ENCODE data around the gene SLAMF9. TPM values are rescaled to one million over a fixed set of nuclear protein-coding genes. Genes with fewer than 3 reads are reported as not detected.

SLAMF9 gene
- not detected for total RNA-seq

DNA sequence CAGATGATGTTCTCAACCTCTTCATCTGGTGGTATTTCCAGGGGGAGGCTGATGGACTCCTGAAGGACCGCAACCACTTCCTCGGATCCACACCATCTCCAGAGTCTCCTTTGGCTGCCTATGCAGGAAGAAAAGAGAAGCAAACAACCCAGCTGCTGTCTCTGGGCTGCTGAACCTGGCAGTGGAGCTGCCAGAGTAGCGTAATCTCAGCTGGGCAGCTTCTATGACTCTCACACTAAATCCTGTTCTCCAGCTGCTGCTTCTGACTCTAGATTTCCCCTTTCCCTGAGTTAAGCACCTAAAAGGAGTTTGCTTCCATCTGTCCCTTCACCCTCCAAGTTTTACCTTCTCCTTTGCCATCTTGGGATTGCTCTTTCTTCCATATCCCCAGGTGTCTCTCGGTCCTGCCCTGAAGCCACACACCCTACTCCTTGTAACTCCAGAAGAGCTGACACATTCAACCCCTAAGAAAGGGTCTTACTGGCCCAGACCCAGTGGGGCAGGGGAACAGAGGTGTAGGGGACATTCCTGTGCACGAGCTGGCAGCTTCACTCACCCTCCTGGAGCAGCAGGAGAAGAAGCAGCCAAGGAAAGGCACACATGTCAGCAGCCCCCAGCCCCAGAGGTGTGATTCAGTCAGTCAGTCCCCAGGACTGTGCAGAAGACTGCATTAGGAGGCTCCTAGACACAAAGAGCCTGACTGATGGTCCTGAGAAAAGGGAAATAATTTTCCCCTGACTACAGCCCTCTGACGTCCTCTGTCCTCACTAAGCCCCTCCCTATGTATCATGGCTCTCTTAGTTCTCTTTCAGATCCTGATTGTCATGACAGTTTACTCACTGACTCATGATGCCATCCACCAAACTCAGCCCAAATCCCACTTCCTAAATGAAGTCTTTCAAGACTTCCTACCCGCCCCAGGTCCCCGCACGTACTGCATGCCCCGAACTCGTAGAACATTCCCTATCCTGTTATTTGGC, at the start of gene SLAMF9:
SLAMF9 (minus strand) TSS at position 702 of the 980 bp plus-strand sequence; CDS start at position 602, 100 bp downstream.
- no peaks in the 10 kb centered on the region for H3K9me3 ChIP-seq
- no peak for ATAC-seq (ENCODE audit: insufficient number of reproducible peaks, low FRiP score, low read depth)
- no peaks in the 10 kb centered on the region for H3K4me1 ChIP-seq (ENCODE audit: control insufficient read depth in 1 of 2, low read depth in 2 of 2)
- TF ChIP-seq, protein P1, sequence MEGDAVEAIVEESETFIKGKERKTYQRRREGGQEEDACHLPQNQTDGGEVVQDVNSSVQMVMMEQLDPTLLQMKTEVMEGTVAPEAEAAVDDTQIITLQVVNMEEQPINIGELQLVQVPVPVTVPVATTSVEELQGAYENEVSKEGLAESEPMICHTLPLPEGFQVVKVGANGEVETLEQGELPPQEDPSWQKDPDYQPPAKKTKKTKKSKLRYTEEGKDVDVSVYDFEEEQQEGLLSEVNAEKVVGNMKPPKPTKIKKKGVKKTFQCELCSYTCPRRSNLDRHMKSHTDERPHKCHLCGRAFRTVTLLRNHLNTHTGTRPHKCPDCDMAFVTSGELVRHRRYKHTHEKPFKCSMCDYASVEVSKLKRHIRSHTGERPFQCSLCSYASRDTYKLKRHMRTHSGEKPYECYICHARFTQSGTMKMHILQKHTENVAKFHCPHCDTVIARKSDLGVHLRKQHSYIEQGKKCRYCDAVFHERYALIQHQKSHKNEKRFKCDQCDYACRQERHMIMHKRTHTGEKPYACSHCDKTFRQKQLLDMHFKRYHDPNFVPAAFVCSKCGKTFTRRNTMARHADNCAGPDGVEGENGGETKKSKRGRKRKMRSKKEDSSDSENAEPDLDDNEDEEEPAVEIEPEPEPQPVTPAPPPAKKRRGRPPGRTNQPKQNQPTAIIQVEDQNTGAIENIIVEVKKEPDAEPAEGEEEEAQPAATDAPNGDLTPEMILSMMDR (IDR thresholded peaks at IDR 0.05), result no peak
- H3K36me3 ChIP-seq, result no peaks in the 10 kb centered on the region
- no peak within 1 kb of the TSS for H3K27ac ChIP-seq
- H3K4me3 ChIP-seq, result no peak within 1 kb of the TSS
- H3K27me3 ChIP-seq (replicated peaks; ENCODE audit: insufficient read depth), result no peaks in the 10 kb centered on the region
- DNase-seq (ENCODE audit: low spot score), result no peak

DNA sequence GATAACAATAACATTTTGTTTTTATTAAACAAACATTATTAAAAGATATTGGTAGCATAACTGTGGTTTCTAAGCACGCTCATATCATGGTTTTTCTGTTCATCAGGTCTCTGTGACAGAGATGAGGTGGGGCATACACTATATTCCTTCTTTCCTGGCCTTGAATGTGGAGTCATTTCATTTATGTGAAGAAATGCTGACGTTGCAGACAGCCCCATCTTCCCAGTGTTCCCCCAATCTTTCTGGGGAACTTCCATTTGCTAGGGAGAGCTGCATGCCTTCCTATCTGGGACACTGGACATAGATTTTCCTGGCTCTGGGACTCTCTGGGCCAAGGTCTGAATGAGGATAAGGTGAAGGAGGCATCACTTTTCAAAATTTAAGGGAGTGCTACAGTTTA, 47.4 kb upstream of the SLAMF9 start:
- TF ChIP-seq, protein P1 (IDR thresholded peaks at IDR 0.05), result no peak
- ATAC-seq (ENCODE audit: insufficient number of reproducible peaks, low FRiP score, low read depth), result no peak
- no peaks in the 10 kb centered on the region for H3K27me3 ChIP-seq (replicated peaks; ENCODE audit: insufficient read depth)
- H3K4me1 ChIP-seq (ENCODE audit: control insufficient read depth in 1 of 2, low read depth in 2 of 2), result peaks cover 0 to 2% of the 10 kb centered on the region in 2 donors
- no peaks in the 10 kb centered on the region for H3K9me3 ChIP-seq
- H3K36me3 ChIP-seq, result no peaks in the 10 kb centered on the region
- DNase-seq (ENCODE audit: low spot score), result no peak
- H3K27ac ChIP-seq, result no peak overlapping the region
- no peak overlapping the region for H3K4me3 ChIP-seq

DNA sequence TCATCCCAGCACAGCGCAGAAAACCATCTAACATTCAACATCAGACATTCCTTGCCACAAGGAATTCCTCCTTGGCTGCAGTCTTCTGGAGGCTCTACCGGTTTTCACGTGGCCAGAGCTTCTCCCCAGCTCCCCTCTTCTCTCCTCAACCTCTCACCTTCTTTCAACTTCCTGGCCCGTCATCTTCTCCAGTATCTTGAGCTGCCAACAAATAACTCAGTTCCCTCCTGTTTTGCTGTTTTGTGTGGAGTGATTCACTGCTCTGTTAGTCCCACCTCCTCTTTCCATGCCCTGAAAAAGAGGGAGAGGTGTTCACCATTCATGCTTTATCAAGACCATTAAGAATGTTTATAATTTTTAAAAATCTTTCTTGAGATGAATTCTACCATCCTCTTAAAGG, 45.2 kb upstream of the SLAMF9 start:
- TF ChIP-seq, protein P1 (IDR thresholded peaks at IDR 0.05), result no peak
- Histone ChIP-seq H3K4me3 (no peak overlapping the region), H3K27ac (no peak overlapping the region), H3K27me3 (replicated peaks; ENCODE audit: insufficient read depth) (no peaks in the 10 kb centered on the region), H3K36me3 (no peaks in the 10 kb centered on the region), H3K4me1 (ENCODE audit: control insufficient read depth in 1 of 2, low read depth in 2 of 2) (peaks cover 0 to 5% of the 10 kb centered on the region in 2 donors), H3K9me3 (no peaks in the 10 kb centered on the region)
- ATAC-seq (ENCODE audit: insufficient number of reproducible peaks, low FRiP score, low read depth), result no peak
- DNase-seq (ENCODE audit: low spot score), result no peak

DNA sequence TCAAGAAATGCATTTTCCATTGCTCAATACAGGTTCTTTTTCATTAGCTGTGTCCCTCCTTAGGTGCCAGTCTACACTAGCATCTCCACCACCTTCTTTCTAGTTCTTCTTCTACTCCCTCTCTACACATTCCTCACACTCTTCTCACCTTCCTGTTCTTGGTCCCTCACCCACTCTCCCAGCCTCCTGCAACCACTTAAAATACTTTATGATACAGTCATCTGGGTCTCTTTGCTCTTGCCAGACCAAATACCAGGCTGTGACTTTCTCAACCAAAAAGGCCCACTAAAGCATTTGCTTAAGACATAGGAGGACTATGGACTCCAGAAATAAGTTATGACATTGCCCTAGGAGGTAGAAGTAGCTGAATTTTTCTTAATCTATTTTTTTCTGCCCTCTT, 42.6 kb upstream of the SLAMF9 start:
- H3K4me1 ChIP-seq (ENCODE audit: control insufficient read depth in 1 of 2, low read depth in 2 of 2), result peaks cover 0 to 5% of the 10 kb centered on the region in 2 donors
- no peaks in the 10 kb centered on the region for H3K9me3 ChIP-seq
- ATAC-seq (ENCODE audit: insufficient number of reproducible peaks, low FRiP score, low read depth) (no peak), DNase-seq (ENCODE audit: low spot score) (no peak)
- H3K4me3 ChIP-seq, result no peak overlapping the region
- TF ChIP-seq, protein P1 (IDR thresholded peaks at IDR 0.05), result no peak
- peak overlapping the region; percentile 11 to 21 for H3K27ac ChIP-seq
- H3K36me3 ChIP-seq, result no peaks in the 10 kb centered on the region
- no peaks in the 10 kb centered on the region for H3K27me3 ChIP-seq (replicated peaks; ENCODE audit: insufficient read depth)

DNA sequence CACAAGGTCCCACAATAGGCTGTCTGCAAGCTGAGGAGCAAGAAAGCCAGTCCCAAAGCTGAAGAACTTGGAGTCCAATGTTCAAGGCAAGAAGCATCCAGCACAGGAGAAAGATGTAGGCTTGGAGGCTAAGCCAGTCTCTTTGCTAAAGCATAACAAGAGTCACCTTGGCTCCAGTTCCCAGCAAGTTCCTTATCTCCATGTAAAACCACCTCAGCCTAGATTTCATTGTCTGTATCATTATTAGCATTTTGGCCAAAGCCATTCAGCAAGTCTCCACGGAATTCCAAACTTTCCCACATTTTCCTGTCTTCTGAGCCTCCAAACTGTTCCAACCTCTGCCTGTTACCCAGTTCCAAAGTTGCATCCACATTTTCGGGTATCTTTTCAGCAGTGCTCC, 40.9 kb upstream of the SLAMF9 start:
- no peak for DNase-seq (ENCODE audit: low spot score)
- H3K27ac ChIP-seq, result no peak overlapping the region
- no peak overlapping the region for H3K4me3 ChIP-seq
- H3K4me1 ChIP-seq (ENCODE audit: control insufficient read depth in 1 of 2, low read depth in 2 of 2), result peaks cover 0 to 5% of the 10 kb centered on the region in 2 donors
- no peaks in the 10 kb centered on the region for H3K36me3 ChIP-seq
- no peak for ATAC-seq (ENCODE audit: insufficient number of reproducible peaks, low FRiP score, low read depth)
- no peaks in the 10 kb centered on the region for H3K9me3 ChIP-seq
- no peaks in the 10 kb centered on the region for H3K27me3 ChIP-seq (replicated peaks; ENCODE audit: insufficient read depth)
- TF ChIP-seq, protein P1 (IDR thresholded peaks at IDR 0.05), result no peak

Measured in thoracic aorta (tissue), 2 donors.